ENCODE data around the gene MTHFD2L. TPM values are rescaled to one million over a fixed set of nuclear protein-coding genes. Genes with fewer than 3 reads are reported as not detected.

MTHFD2L gene
- total and polyA plus RNA-seq, 2 donors from 2014 or later = 12.3 to 16.3 TPM

GRCh38 chr4:74217365-74217764 is 59.4 kb downstream of the MTHFD2L start:
- intact Hi-C loops (cut with DNase I) = no loop called here
- Histone ChIP-seq H3K4me3 (ENCODE audit: low read length in 3 of 3) (no peak overlapping the region), H3K27me3 (ENCODE audit: control insufficient read depth, insufficient read depth, low read length) (no peaks in the 10 kb centered on the region), H3K9ac (ENCODE audit: low read length in 3 of 3) (no peak overlapping the region), H3K36me3 (ENCODE audit: control insufficient read depth in 2 of 3, insufficient read depth in 3 of 3, low read length in 3 of 3) (no peaks in the 10 kb centered on the region), H3K27ac (ENCODE audit: low read depth in 2 of 2, low read length in 2 of 2) (no peak overlapping the region), H3K9me3 (ENCODE audit: control insufficient read depth in 2 of 3, insufficient read depth in 1 of 3, low read length in 3 of 3) (peaks cover 0 to 4% (median 0%) of the 10 kb centered on the region in 3 donors), H3K4me1 (ENCODE audit: control insufficient read depth in 2 of 3, insufficient read depth in 2 of 3, low read depth in 1 of 3, low read length in 3 of 3) (no peaks in the 10 kb centered on the region)
- TF ChIP-seq CTCF (IDR thresholded peaks at IDR 0.05; ENCODE audit: borderline replicate concordance, extremely low read depth, insufficient read depth) = no peak
- no peak for FAIRE-seq
- DNase-seq = no peak

- FAIRE-seq (no peak), DNase-seq (no peak)
- Histone ChIP-seq H3K9me3 (ENCODE audit: control insufficient read depth in 2 of 3, insufficient read depth in 1 of 3, low read length in 3 of 3) (no peaks in the 10 kb centered on the region), H3K4me1 (ENCODE audit: control insufficient read depth in 2 of 3, insufficient read depth in 2 of 3, low read depth in 1 of 3, low read length in 3 of 3) (no peaks in the 10 kb centered on the region), H3K36me3 (ENCODE audit: control insufficient read depth in 2 of 3, insufficient read depth in 3 of 3, low read length in 3 of 3) (no peaks in the 10 kb centered on the region), H3K27ac (ENCODE audit: low read depth in 2 of 2, low read length in 2 of 2) (no peak overlapping the region), H3K9ac (ENCODE audit: low read length in 3 of 3) (no peak overlapping the region), H3K4me3 (ENCODE audit: low read length in 3 of 3) (no peak overlapping the region), H3K27me3 (ENCODE audit: control insufficient read depth, insufficient read depth, low read length) (no peaks in the 10 kb centered on the region)
- no peak for TF ChIP-seq CTCF (IDR thresholded peaks at IDR 0.05; ENCODE audit: borderline replicate concordance, extremely low read depth, insufficient read depth)
- intact Hi-C loops (cut with DNase I) = no loop called here
Observed at GRCh38 chr4:74218201-74218600, 60.3 kb downstream of the MTHFD2L start.

GRCh38 chr4:74219240-74219639 is 61.3 kb downstream of the MTHFD2L start:
- no peaks in the 10 kb centered on the region for H3K27me3 ChIP-seq (ENCODE audit: control insufficient read depth, insufficient read depth, low read length)
- H3K4me1 ChIP-seq (ENCODE audit: control insufficient read depth in 2 of 3, insufficient read depth in 2 of 3, low read depth in 1 of 3, low read length in 3 of 3) = no peaks in the 10 kb centered on the region
- no peak for TF ChIP-seq CTCF (IDR thresholded peaks at IDR 0.05; ENCODE audit: borderline replicate concordance, extremely low read depth, insufficient read depth)
- intact Hi-C loops (cut with DNase I) = no loop called here
- H3K9me3 ChIP-seq (ENCODE audit: control insufficient read depth in 2 of 3, insufficient read depth in 1 of 3, low read length in 3 of 3) = no peaks in the 10 kb centered on the region
- H3K4me3 ChIP-seq (ENCODE audit: low read length in 3 of 3) = no peak overlapping the region
- no peak overlapping the region for H3K27ac ChIP-seq (ENCODE audit: low read depth in 2 of 2, low read length in 2 of 2)
- no peaks in the 10 kb centered on the region for H3K36me3 ChIP-seq (ENCODE audit: control insufficient read depth in 2 of 3, insufficient read depth in 3 of 3, low read length in 3 of 3)
- H3K9ac ChIP-seq (ENCODE audit: low read length in 3 of 3) = no peak overlapping the region
- no peak for DNase-seq
- FAIRE-seq = no peak

GRCh38 chr4:74223098-74223497 is 65.2 kb downstream of the MTHFD2L start:
- TF ChIP-seq CTCF (IDR thresholded peaks at IDR 0.05; ENCODE audit: borderline replicate concordance, extremely low read depth, insufficient read depth) = no peak
- intact Hi-C loops (cut with DNase I) = no loop called here
- no peaks in the 10 kb centered on the region for H3K36me3 ChIP-seq (ENCODE audit: control insufficient read depth in 2 of 3, insufficient read depth in 3 of 3, low read length in 3 of 3)
- H3K27me3 ChIP-seq (ENCODE audit: control insufficient read depth, insufficient read depth, low read length) = no peaks in the 10 kb centered on the region
- no peak overlapping the region for H3K4me3 ChIP-seq (ENCODE audit: low read length in 3 of 3)
- no peaks in the 10 kb centered on the region for H3K4me1 ChIP-seq (ENCODE audit: control insufficient read depth in 2 of 3, insufficient read depth in 2 of 3, low read depth in 1 of 3, low read length in 3 of 3)
- no peak overlapping the region for H3K27ac ChIP-seq (ENCODE audit: low read depth in 2 of 2, low read length in 2 of 2)
- H3K9ac ChIP-seq (ENCODE audit: low read length in 3 of 3) = no peak overlapping the region
- FAIRE-seq (no peak), DNase-seq (no peak)
- no peaks in the 10 kb centered on the region for H3K9me3 ChIP-seq (ENCODE audit: control insufficient read depth in 2 of 3, insufficient read depth in 1 of 3, low read length in 3 of 3)

All from kidney (tissue), 14 donors.